T-helper 1 cell treated with Interleukin-12 subunit alpha and Interleukin-12 subunit beta and Interleukin-4 antibody, amounts not matched to agents 30 μg/mL and 1 μg/mL, for 36 hours (primary cell): ENCODE results near the gene CAMK2D.

Experiments
- H3K27ac Mint-ChIP-seq: one replicate; pipeline ENCODE4 v1.8.0; 2021; ENCODE audit warnings: mild to moderate bottlenecking, mixed read lengths
- H3K27me3 Mint-ChIP-seq: one replicate; pipeline ENCODE4 v1.8.0; 2021; ENCODE audit warnings: low read depth, mixed read lengths
- H3K36me3 Mint-ChIP-seq: one replicate; pipeline ENCODE4 v1.8.0; 2021; ENCODE audit warnings: low read depth, mixed read lengths
- H3K4me1 Mint-ChIP-seq: one replicate; pipeline ENCODE4 v1.8.0; 2021; ENCODE audit warnings: low read depth, mixed read lengths
- H3K4me3 Mint-ChIP-seq: one replicate; pipeline ENCODE4 v1.8.0; 2021; ENCODE audit warnings: mild to moderate bottlenecking, moderate library complexity, mixed read lengths
- H3K9me3 Mint-ChIP-seq: one replicate; pipeline ENCODE4 v1.8.0; 2021; ENCODE audit warnings: mixed read lengths

CAMK2D gene

GRCh38 chr4:113478032-113478431 lies 283.5 kb downstream of the CAMK2D start:
- Mint-ChIP-seq H3K27me3 (no peaks in the 10 kb centered on the region), H3K9me3 (peaks cover 17% of the 10 kb centered on the region), H3K4me1 (peaks cover 4% of the 10 kb centered on the region), H3K27ac (no peak overlapping the region), H3K36me3 (peaks cover 32% of the 10 kb centered on the region), H3K4me3 (no peak overlapping the region)

- Mint-ChIP-seq H3K4me3 (no peak overlapping the region), H3K36me3 (peaks cover 29% of the 10 kb centered on the region), H3K4me1 (peaks cover 4% of the 10 kb centered on the region), H3K9me3 (peaks cover 17% of the 10 kb centered on the region), H3K27ac (no peak overlapping the region), H3K27me3 (no peaks in the 10 kb centered on the region)
These were observed 284.7 kb downstream of the CAMK2D start for GRCh38 chr4:113476800-113477199.

DNA sequence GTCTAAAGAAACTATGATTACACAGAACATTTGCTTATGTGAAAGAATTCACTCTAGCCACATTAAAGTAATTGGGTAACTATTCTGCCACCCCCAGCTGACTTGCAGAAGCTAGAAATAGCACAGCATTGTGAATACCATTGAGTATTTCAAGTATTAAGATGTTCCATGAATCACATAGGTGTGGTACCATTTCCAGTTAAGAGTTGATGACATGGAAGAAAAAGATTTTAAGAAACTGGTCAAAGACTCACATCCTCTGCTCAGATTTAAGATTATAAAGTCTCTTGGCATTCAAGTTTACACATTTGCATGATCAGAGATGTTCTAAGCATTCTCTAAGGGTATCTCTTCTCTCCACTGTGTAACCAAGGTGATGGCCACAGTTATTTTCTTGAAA lies 287.5 kb downstream of the CAMK2D start:
- Mint-ChIP-seq H3K27ac (no peak overlapping the region), H3K4me3 (no peak overlapping the region), H3K27me3 (no peaks in the 10 kb centered on the region), H3K9me3 (peaks cover 14% of the 10 kb centered on the region), H3K36me3 (peaks cover 37% of the 10 kb centered on the region), H3K4me1 (peaks cover 6% of the 10 kb centered on the region)

DNA sequence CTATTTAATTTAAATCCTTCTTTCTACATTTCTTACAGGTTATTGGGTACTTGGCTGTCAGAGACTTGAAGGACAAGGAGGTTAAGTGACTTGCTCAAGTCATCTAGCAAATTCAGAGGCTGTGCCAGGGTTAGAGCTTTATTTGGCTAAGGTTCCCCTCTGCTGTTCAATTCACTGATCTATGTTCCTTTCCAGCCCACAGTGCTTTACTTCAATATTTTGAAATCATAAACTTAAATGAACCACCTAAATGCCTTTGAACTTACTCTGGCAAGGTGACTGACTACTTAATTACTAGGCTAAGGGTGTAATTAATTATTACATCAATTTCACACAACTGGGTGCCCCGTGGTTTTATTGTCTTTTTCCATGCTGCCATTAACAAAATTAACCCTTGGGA lies 288.7 kb downstream of the CAMK2D start:
- H3K27ac Mint-ChIP-seq: no peak overlapping the region
- H3K4me1 Mint-ChIP-seq: peaks cover 12% of the 10 kb centered on the region
- H3K4me3 Mint-ChIP-seq: no peak overlapping the region
- peaks cover 11% of the 10 kb centered on the region for H3K9me3 Mint-ChIP-seq
- H3K27me3 Mint-ChIP-seq: no peaks in the 10 kb centered on the region
- peaks cover 30% of the 10 kb centered on the region for H3K36me3 Mint-ChIP-seq

GRCh38 chr4:113471146-113471860 lies 290.2 kb downstream of the CAMK2D start:
- no peak overlapping the region for H3K27ac Mint-ChIP-seq
- H3K36me3 Mint-ChIP-seq: peaks cover 22% of the 10 kb centered on the region
- peaks cover 2% of the 10 kb centered on the region for H3K9me3 Mint-ChIP-seq
- H3K4me1 Mint-ChIP-seq: peaks cover 10% of the 10 kb centered on the region
- H3K27me3 Mint-ChIP-seq: no peaks in the 10 kb centered on the region
- no peak overlapping the region for H3K4me3 Mint-ChIP-seq

- no peak overlapping the region for H3K27ac Mint-ChIP-seq
- H3K4me3 Mint-ChIP-seq: no peak overlapping the region
- H3K36me3 Mint-ChIP-seq: peaks cover 20% of the 10 kb centered on the region
- H3K27me3 Mint-ChIP-seq: no peaks in the 10 kb centered on the region
- peaks cover 10% of the 10 kb centered on the region for H3K4me1 Mint-ChIP-seq
- no peaks in the 10 kb centered on the region for H3K9me3 Mint-ChIP-seq
These were observed 291.6 kb downstream of the CAMK2D start for GRCh38 chr4:113469926-113470325.

GRCh38 chr4:113469023-113469390 lies 292.5 kb downstream of the CAMK2D start:
- Mint-ChIP-seq H3K4me1 (peaks cover 10% of the 10 kb centered on the region), H3K4me3 (no peak overlapping the region), H3K27me3 (no peaks in the 10 kb centered on the region), H3K36me3 (peaks cover 23% of the 10 kb centered on the region), H3K27ac (no peak overlapping the region), H3K9me3 (no peaks in the 10 kb centered on the region)

- H3K4me1 Mint-ChIP-seq: peaks cover 10% of the 10 kb centered on the region
- no peaks in the 10 kb centered on the region for H3K27me3 Mint-ChIP-seq
- no peak overlapping the region for H3K4me3 Mint-ChIP-seq
- H3K9me3 Mint-ChIP-seq: no peaks in the 10 kb centered on the region
- H3K36me3 Mint-ChIP-seq: peaks cover 23% of the 10 kb centered on the region
- H3K27ac Mint-ChIP-seq: peak overlapping the region; percentile 15
These were observed 293.1 kb downstream of the CAMK2D start for GRCh38 chr4:113468165-113469022.

GRCh38 chr4:113467581-113467980 lies 294.0 kb downstream of the CAMK2D start:
- Mint-ChIP-seq H3K4me3 (no peak overlapping the region), H3K27ac (no peak overlapping the region), H3K36me3 (peaks cover 23% of the 10 kb centered on the region)

DNA sequence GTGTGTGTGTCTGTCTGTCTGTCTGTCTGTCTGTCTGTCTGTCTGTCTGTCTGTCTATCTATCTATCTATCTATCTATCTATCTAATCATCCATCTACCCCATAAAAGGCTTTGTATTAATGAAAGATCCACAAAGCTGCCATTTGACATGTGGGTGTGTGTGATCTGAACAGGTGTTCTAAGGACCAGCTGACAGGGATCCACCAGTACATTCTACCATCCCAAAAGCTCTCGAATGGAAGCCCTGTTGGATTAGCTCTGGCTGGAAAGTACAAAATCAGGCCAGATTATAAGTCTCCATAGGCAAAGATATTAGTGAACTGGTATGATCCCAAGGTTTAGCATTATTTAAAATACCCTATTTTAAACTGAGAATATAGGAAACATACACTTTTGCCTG lies 299.3 kb downstream of the CAMK2D start:
- Mint-ChIP-seq H3K9me3 (no peaks in the 10 kb centered on the region), H3K27me3 (no peaks in the 10 kb centered on the region), H3K4me1 (no peaks in the 10 kb centered on the region), H3K27ac (no peak overlapping the region), H3K36me3 (peaks cover 35% of the 10 kb centered on the region), H3K4me3 (no peak overlapping the region)

More at GRCh38 chr4:113467581-113467980, 294.0 kb downstream of the CAMK2D start:
- H3K27me3 Mint-ChIP-seq: no peaks in the 10 kb centered on the region
- H3K4me1 Mint-ChIP-seq: peaks cover 10% of the 10 kb centered on the region
- no peaks in the 10 kb centered on the region for H3K9me3 Mint-ChIP-seq

DNA sequence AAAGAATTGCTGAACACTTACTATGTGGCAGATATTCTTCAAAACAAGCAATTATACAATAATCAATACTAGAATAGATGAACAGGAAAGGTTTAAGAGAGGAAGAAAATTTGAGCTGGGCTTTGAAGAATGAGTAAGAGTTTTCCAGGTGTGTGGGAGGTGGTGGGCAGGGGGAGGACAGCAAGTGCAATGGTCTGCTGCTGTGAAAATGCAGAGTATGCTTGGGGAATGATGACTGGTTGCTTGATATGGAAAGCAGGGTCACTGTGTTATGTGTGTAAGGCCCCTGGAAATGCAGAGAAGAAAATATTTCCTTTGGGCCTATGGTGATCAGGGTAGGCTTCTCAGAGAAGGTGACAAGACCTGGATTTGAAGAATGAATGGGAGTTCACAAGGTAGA lies 300.3 kb downstream of the CAMK2D start:
- H3K4me1 Mint-ChIP-seq: no peaks in the 10 kb centered on the region
- no peaks in the 10 kb centered on the region for H3K27me3 Mint-ChIP-seq
- H3K36me3 Mint-ChIP-seq: peaks cover 41% of the 10 kb centered on the region
- H3K4me3 Mint-ChIP-seq: no peak overlapping the region
- no peaks in the 10 kb centered on the region for H3K9me3 Mint-ChIP-seq
- H3K27ac Mint-ChIP-seq: no peak overlapping the region

DNA sequence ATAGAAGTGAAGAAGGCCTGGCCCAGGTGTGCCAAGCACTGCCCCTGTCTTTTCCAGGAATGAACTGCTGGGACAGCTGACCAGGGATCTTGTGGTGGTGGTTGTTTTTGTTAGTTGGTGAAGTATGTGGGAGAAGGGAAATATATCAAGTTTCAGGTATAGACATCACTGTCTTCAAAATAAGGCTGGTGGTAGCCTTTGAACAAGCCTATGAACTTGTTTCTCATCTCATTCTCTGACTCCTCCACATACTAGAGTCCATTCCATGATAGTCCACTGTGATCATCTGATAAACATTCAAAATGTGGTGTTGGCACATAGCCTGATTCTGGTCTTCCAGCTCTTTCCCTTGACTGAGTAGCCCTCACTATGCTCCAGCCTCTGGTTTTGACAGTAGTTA lies 303.7 kb downstream of the CAMK2D start:
- Mint-ChIP-seq H3K36me3 (peaks cover 40% of the 10 kb centered on the region), H3K4me1 (no peaks in the 10 kb centered on the region), H3K9me3 (no peaks in the 10 kb centered on the region), H3K4me3 (no peak overlapping the region), H3K27me3 (no peaks in the 10 kb centered on the region), H3K27ac (peak overlapping the region; percentile 0)

DNA sequence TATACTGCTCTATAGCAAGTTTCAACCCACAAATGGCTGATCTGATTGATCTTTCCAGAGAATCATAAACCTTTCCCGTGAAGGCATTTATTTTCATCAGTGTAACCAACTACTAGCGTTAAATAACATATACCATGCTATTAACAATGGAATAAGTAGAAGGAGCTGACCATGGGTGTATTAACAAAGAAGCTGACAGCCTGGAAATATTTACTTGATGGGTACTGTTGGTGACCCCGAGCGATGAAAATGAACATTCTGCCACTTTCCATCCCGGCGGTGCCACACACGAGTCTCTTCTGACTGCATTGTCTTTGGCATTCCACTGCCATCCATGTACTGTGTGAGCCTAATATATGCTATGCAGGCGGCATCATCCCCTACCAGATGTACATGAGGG lies 304.4 kb downstream of the CAMK2D start:
- Mint-ChIP-seq H3K27ac (no peak overlapping the region), H3K36me3 (peaks cover 38% of the 10 kb centered on the region), H3K9me3 (no peaks in the 10 kb centered on the region), H3K4me1 (no peaks in the 10 kb centered on the region), H3K4me3 (no peak overlapping the region), H3K27me3 (no peaks in the 10 kb centered on the region)

- no peaks in the 10 kb centered on the region for H3K4me1 Mint-ChIP-seq
- H3K27me3 Mint-ChIP-seq: no peaks in the 10 kb centered on the region
- H3K27ac Mint-ChIP-seq: no peak overlapping the region
- H3K4me3 Mint-ChIP-seq: no peak overlapping the region
- no peaks in the 10 kb centered on the region for H3K9me3 Mint-ChIP-seq
- H3K36me3 Mint-ChIP-seq: peaks cover 33% of the 10 kb centered on the region
These were observed 306.5 kb downstream of the CAMK2D start for GRCh38 chr4:113455061-113455460.
